ENCODE measurements around the gene MT1G.
"Not testable (repeated sequence)": the region's sequence is repeated elsewhere in the genome, so short reads cannot be mapped to it uniquely, and the experiment has no call there.

MT1G gene

GRCh38 chr16:56667581-56668571, at the start of gene MT1G:
MT1G (minus strand) TSS chr16:56668065; CDS start chr16:56667993, 72 bp downstream.
- no peak for DNase-seq (ENCODE audit: low read depth in 2 of 2)

- DNase-seq (ENCODE audit: low read depth in 2 of 2): not testable (repeated sequence)
Observed at GRCh38 chr16:56717532-56717931, 49.7 kb upstream of the MT1G start.

- no peak for DNase-seq (ENCODE audit: low read depth in 2 of 2)
Observed at GRCh38 chr16:56716761-56717160, 48.9 kb upstream of the MT1G start.

GRCh38 chr16:56715126-56715525, 47.3 kb upstream of the MT1G start:
- no peak for DNase-seq (ENCODE audit: low read depth in 2 of 2)

- DNase-seq (ENCODE audit: low read depth in 2 of 2): no peak
Observed at GRCh38 chr16:56713794-56714193, 45.9 kb upstream of the MT1G start.

- no peak for DNase-seq (ENCODE audit: low read depth in 2 of 2)
Observed at GRCh38 chr16:56711862-56712261, 44.0 kb upstream of the MT1G start.

- DNase-seq (ENCODE audit: low read depth in 2 of 2): no peak
Observed at GRCh38 chr16:56710181-56710737, 42.4 kb upstream of the MT1G start.

GRCh38 chr16:56709443-56710040, 41.7 kb upstream of the MT1G start:
- no peak for DNase-seq (ENCODE audit: low read depth in 2 of 2)

- no peak for DNase-seq (ENCODE audit: low read depth in 2 of 2)
Observed at GRCh38 chr16:56708525-56709442, 40.9 kb upstream of the MT1G start.

GRCh38 chr16:56702836-56703235, 35.0 kb upstream of the MT1G start:
- DNase-seq (ENCODE audit: low read depth in 2 of 2): no peak

- DNase-seq (ENCODE audit: low read depth in 2 of 2): no peak
Observed at GRCh38 chr16:56701534-56701933, 33.7 kb upstream of the MT1G start.

- DNase-seq (ENCODE audit: low read depth in 2 of 2): no peak
Observed at GRCh38 chr16:56700631-56701030, 32.8 kb upstream of the MT1G start.

GRCh38 chr16:56700195-56700594, 32.3 kb upstream of the MT1G start:
- DNase-seq (ENCODE audit: low read depth in 2 of 2): no peak

- DNase-seq (ENCODE audit: low read depth in 2 of 2): no peak
Observed at GRCh38 chr16:56697456-56698155, 29.7 kb upstream of the MT1G start.

- DNase-seq (ENCODE audit: low read depth in 2 of 2): no peak
Observed at GRCh38 chr16:56695246-56695645, 27.4 kb upstream of the MT1G start.

GRCh38 chr16:56691885-56692284, 24.0 kb upstream of the MT1G start:
- DNase-seq (ENCODE audit: low read depth in 2 of 2): no peak

- DNase-seq (ENCODE audit: low read depth in 2 of 2): no peak
Observed at GRCh38 chr16:56690420-56691122, 22.7 kb upstream of the MT1G start.

GRCh38 chr16:56689171-56689570, 21.3 kb upstream of the MT1G start:
- DNase-seq (ENCODE audit: low read depth in 2 of 2): no peak

- no peak for DNase-seq (ENCODE audit: low read depth in 2 of 2)
Observed at GRCh38 chr16:56688762-56689161, 20.9 kb upstream of the MT1G start.

GRCh38 chr16:56686758-56687157, 18.9 kb upstream of the MT1G start:
- DNase-seq (ENCODE audit: low read depth in 2 of 2): no peak
